ENCODE results near the gene SOS2.

GRCh38 chr14:50070230-50070629 lies 161.1 kb downstream of the SOS2 start:
- TF ChIP-seq, protein P1, sequence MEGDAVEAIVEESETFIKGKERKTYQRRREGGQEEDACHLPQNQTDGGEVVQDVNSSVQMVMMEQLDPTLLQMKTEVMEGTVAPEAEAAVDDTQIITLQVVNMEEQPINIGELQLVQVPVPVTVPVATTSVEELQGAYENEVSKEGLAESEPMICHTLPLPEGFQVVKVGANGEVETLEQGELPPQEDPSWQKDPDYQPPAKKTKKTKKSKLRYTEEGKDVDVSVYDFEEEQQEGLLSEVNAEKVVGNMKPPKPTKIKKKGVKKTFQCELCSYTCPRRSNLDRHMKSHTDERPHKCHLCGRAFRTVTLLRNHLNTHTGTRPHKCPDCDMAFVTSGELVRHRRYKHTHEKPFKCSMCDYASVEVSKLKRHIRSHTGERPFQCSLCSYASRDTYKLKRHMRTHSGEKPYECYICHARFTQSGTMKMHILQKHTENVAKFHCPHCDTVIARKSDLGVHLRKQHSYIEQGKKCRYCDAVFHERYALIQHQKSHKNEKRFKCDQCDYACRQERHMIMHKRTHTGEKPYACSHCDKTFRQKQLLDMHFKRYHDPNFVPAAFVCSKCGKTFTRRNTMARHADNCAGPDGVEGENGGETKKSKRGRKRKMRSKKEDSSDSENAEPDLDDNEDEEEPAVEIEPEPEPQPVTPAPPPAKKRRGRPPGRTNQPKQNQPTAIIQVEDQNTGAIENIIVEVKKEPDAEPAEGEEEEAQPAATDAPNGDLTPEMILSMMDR (IDR thresholded peaks at IDR 0.05): no peak
- TF ChIP-seq EZH2 (IDR thresholded peaks at IDR 0.05; ENCODE audit: borderline replicate concordance, insufficient read depth, low read depth, low read length, poor library complexity, severe bottlenecking): no peak
